ENCODE measurements around the gene MYD88.

Gene MYD88

GRCh38 chr3:38168151-38169026 is 29.9 kb downstream of the MYD88 start:
- DNase-seq: no peak

- DNase-seq: no peak
These were observed 30.5 kb downstream of the MYD88 start for GRCh38 chr3:38169027-38169317.

GRCh38 chr3:38170722-38171121 is 32.3 kb downstream of the MYD88 start:
- no peak for DNase-seq

- no peak for DNase-seq
These were observed 33.2 kb downstream of the MYD88 start for GRCh38 chr3:38171622-38172021.

- DNase-seq: no peak
These were observed 35.5 kb downstream of the MYD88 start for GRCh38 chr3:38173834-38174418.

GRCh38 chr3:38177181-38177580 is 38.7 kb downstream of the MYD88 start:
- no peak for DNase-seq

GRCh38 chr3:38186781-38187180 is 48.3 kb downstream of the MYD88 start:
- DNase-seq: no peak

- DNase-seq: no peak
These were observed 52.0 kb downstream of the MYD88 start for GRCh38 chr3:38190481-38190881.

Measured in DMS79 treated with DMSO at 0.1 percent for 48 hours (cell line).